Measurements from ENCODE around the gene SAMD10. TPM values are rescaled to one million over a fixed set of nuclear protein-coding genes. Genes with fewer than 3 reads are reported as not detected.

The SAMD10 gene
- total and polyA plus RNA-seq, 2 of the 8 experiments (the other 6 are each of a cell fraction or from before 2014, with no cell fraction given) = 3.0 to 5.2 TPM

GRCh38 chr20:63924241-63924640, 55.2 kb downstream of the SAMD10 start:
- Histone ChIP-seq H2AK5ac (ENCODE audit: low read depth, low read length) (no peak overlapping the region), H3K27ac (ENCODE audit: low read depth, low read length) (no peak overlapping the region), H2BK120ac (replicated peaks; ENCODE audit: low read depth, low read length) (no peak overlapping the region), H4K8ac (ENCODE audit: extremely low read depth, insufficient read depth, low read length) (no peak overlapping the region), H3K9ac (replicated peaks in 1 of 4; ENCODE audit: extremely low read depth in 1 of 4, low read depth in 3 of 4, low read length in 3 of 4) (no peak overlapping the region), H3K56ac (replicated peaks; ENCODE audit: insufficient read length, low read depth, low read length) (no peak overlapping the region), H3K9me3 (ENCODE audit: insufficient read depth in 2 of 2, low read depth in 1 of 2, low read length in 1 of 2) (no peaks in the 10 kb centered on the region), H4K91ac (replicated peaks; ENCODE audit: insufficient read length, low read length) (no peak overlapping the region), H2BK5ac (ENCODE audit: low read depth, low read length) (no peak overlapping the region), H2BK20ac (ENCODE audit: low read length) (no peak overlapping the region), H3K36me3 (ENCODE audit: control insufficient read depth in 2 of 4, insufficient read depth in 4 of 4, low read length in 3 of 4) (peaks cover 0 to 14% (median 8%) of the 10 kb centered on the region in 4 experiments; a peak in 6 of 8 replicates), H3K4me3 (ENCODE audit: extremely low read depth in 1 of 4, insufficient read depth in 2 of 4, low read depth in 3 of 4, low read length in 4 of 4) (no peak overlapping the region), H3K79me2 (ENCODE audit: control insufficient read depth in 1 of 2, insufficient read depth in 2 of 2, low read length in 2 of 2) (peaks cover 0 to 5% of the 10 kb centered on the region in 2 experiments; a peak in 1 of 4 replicates), H3K4me1 (replicated peaks in 1 of 4; ENCODE audit: control insufficient read depth in 3 of 4, insufficient read depth in 4 of 4, low read length in 3 of 4) (no peaks in the 10 kb centered on the region), H3K23me2 (ENCODE audit: low read depth, low read length) (no peaks in the 10 kb centered on the region), H4K20me1 (replicated peaks in 1 of 2; ENCODE audit: control insufficient read depth in 1 of 2, insufficient read depth in 2 of 2, low read length in 2 of 2) (peaks cover 0 to 4% of the 10 kb centered on the region in 2 experiments), H2BK12ac (ENCODE audit: low read depth, low read length) (no peak overlapping the region), H3K18ac (ENCODE audit: extremely low read depth, low read length) (no peak overlapping the region), H2BK15ac (ENCODE audit: low read length) (no peak overlapping the region), H3K23ac (ENCODE audit: insufficient read length) (no peak overlapping the region), H3K14ac (ENCODE audit: insufficient read length) (no peak overlapping the region), H4K5ac (ENCODE audit: insufficient read length, low read depth, low read length) (no peak overlapping the region), H2AFZ (ENCODE audit: low read length) (no peak overlapping the region), H3K4me2 (ENCODE audit: insufficient read depth in 1 of 2, low read depth in 2 of 2, low read length in 2 of 2) (no peak overlapping the region), H3K4ac (replicated peaks; ENCODE audit: insufficient read length, low read depth, low read length) (no peak overlapping the region), H3K79me1 (ENCODE audit: low read depth, low read length) (no peaks in the 10 kb centered on the region; the same call in 1 of the 2 replicates), H3K27me3 (replicated peaks in 1 of 4; ENCODE audit: control insufficient read depth in 3 of 4, extremely low read depth in 1 of 4, insufficient read depth in 3 of 4, low read length in 3 of 4) (no peaks in the 10 kb centered on the region)
- FAIRE-seq (no peak), DNase-seq (ENCODE audit: low read depth in 1 of 2, low spot score in 2 of 2) (no peak)
- WGBS, 2 experiments (ENCODE audit: extremely low coverage in 1 of 2, insufficient coverage in 1 of 2, insufficient read length in 1 of 2, insufficient replicate concordance in 2 of 2, low coverage in 1 of 2, low lambda C conversion rate in 2 of 2, missing lambda C conversion rate in 1 of 2) = 93% methylated on average over 9 of the region's 9 CpGs; no CpG with 5 or more reads in 1 of the 2 experiments
- CTCF ChIA-PET (ENCODE audit: partially characterized antibody) = interaction anchor here (1.1 to 6.2 kb wide), 4 partner anchors 10 to 48 kb away, joined by 3 to 57 read pairs (median 4); no protein-coding TSS in a partner anchor
- POLR2A ChIA-PET (ENCODE audit: partially characterized antibody) = interaction anchor here (0.6 to 0.8 kb wide), 2 partner anchors 10 to 607 kb away, joined by 3 read pairs; no protein-coding TSS in a partner anchor
- no peak for TF ChIP-seq SP2 (IDR thresholded peaks at IDR 0.05; ENCODE audit: low read length)
- no peak for TF ChIP-seq ZNF274 (IDR thresholded peaks at IDR 0.05; ENCODE audit: borderline replicate concordance, extremely low read depth, low read length)
- TF ChIP-seq CTCF (IDR thresholded peaks at IDR 0.05; ENCODE audit: control extremely low read depth in 1 of 3, insufficient read depth in 1 of 3, low read depth in 1 of 3, low read length in 3 of 3) = no peak
- no peak for TF ChIP-seq KDM5A (IDR thresholded peaks at IDR 0.05; ENCODE audit: low read length)
- no peak for TF ChIP-seq SRF (IDR thresholded peaks at IDR 0.05; ENCODE audit: low read depth, low read length)
- no peak for TF ChIP-seq CREB1 (IDR thresholded peaks at IDR 0.05)
- no peak for TF ChIP-seq HDAC6 (IDR thresholded peaks at IDR 0.05; ENCODE audit: low read depth, low read length)
- TF ChIP-seq ATF2 (IDR thresholded peaks at IDR 0.05; ENCODE audit: low read length) = no peak
- TF ChIP-seq CTBP2 (IDR thresholded peaks at IDR 0.05; ENCODE audit: borderline replicate concordance, insufficient read depth, insufficient read length, low read length) = no peak
- TF ChIP-seq BRCA1 (IDR thresholded peaks at IDR 0.05; ENCODE audit: low read depth, low read length) = no peak

All from H1 (cell line).